GM12878 (cell line): ENCODE measurements around the gene HTRA3.

Experiments
- ASH2L ChIP-seq: fragments of 300-600, 200-600 bp; sonication (generic); IDR thresholded peaks from 2 replicates; pipeline ENCODE4 v1.6.1; 2017; ENCODE audit warnings: low read depth, mild to moderate bottlenecking, borderline replicate concordance
- BACH1 ChIP-seq: fragments of 450-650 bp; IDR thresholded peaks from 2 replicates; pipeline ENCODE4 v1.6.1; 2017; ENCODE audit warnings: mild to moderate bottlenecking, borderline replicate concordance
- CBX3 ChIP-seq: fragments of 200-600 bp; sonication (generic); IDR thresholded peaks from 2 replicates; pipeline ENCODE4 v1.6.1; 2016; ENCODE audit warnings: low read depth, borderline replicate concordance
- EP300 ChIP-seq, 2 experiments: fragments of 150-350 bp in 1 of 2; IDR thresholded peaks; 2 replicates each; pipeline ENCODE4 v1.6.1; 2011 to 2012; ENCODE audit warnings: low read depth in 2 of 2, low read length in 2 of 2, borderline replicate concordance in 1 of 2, improper control_type of control experiment in 1 of 2, inconsistent platforms in 1 of 2; ENCODE audit not compliant: control insufficient read depth in 1 of 2
- ETV6 ChIP-seq, 2 experiments: fragments of 450-650 bp in 1 of 2; IDR thresholded peaks in 1 of 2; conservative IDR thresholded peaks in 1 of 2; 2 replicates each; pipeline ENCODE4 v1.6.1; 2014; ENCODE audit warnings: antibody characterized with exemption in 1 of 2, borderline replicate concordance in 1 of 2, low read depth in 1 of 2, mild to moderate bottlenecking in 1 of 2, moderate library complexity in 1 of 2
- EZH2 ChIP-seq: IDR thresholded peaks from 2 replicates; pipeline ENCODE4 v1.6.1; 2012; ENCODE audit warnings: low read depth, mild to moderate bottlenecking, control low read depth, inconsistent platforms, low read length, borderline replicate concordance; ENCODE audit not compliant: control insufficient read depth
- FOXK2 ChIP-seq: fragments of 450-650 bp; IDR thresholded peaks from 2 replicates; pipeline ENCODE4 v1.6.1; 2017; ENCODE audit warnings: mild to moderate bottlenecking, moderate library complexity
- FOXM1 ChIP-seq: IDR thresholded peaks from 2 replicates; pipeline ENCODE4 v1.6.1; 2012; ENCODE audit warnings: low read depth, mild to moderate bottlenecking, inconsistent platforms, low read length, moderate library complexity
- RFX5 ChIP-seq: IDR thresholded peaks from 2 replicates; pipeline ENCODE4 v1.6.1; 2011; ENCODE audit warnings: low read depth, low read length, improper control_type of control experiment
- YY1 ChIP-seq: IDR thresholded peaks from 2 replicates; pipeline ENCODE4 v1.6.1; 2011; ENCODE audit warnings: low read depth, mild to moderate bottlenecking, low read length
- TF ChIP-seq, protein P1 (sequence below): IDR thresholded peaks from 2 replicates; pipeline ENCODE4 v1.6.1; 2012; ENCODE audit warnings: low read depth, low read length, improper control_type of control experiment
- TF ChIP-seq, protein P2 (sequence below): IDR thresholded peaks from 2 replicates; pipeline ENCODE4 v1.6.1; 2011; ENCODE audit warnings: low read depth, mild to moderate bottlenecking, low read length, moderate library complexity, borderline replicate concordance; ENCODE audit errors: extremely low read depth
- TF ChIP-seq, protein P3 (sequence below), 3 experiments: IDR thresholded peaks in 2 of 3; conservative IDR thresholded peaks in 1 of 3; 2 replicates each; pipeline ENCODE4 v1.5.1; 2011; ENCODE audit warnings: low read depth in 3 of 3, low read length in 3 of 3, mild to moderate bottlenecking in 3 of 3, control low read depth in 2 of 3, moderate library complexity in 2 of 3, inconsistent platforms in 1 of 3, mixed read lengths in 1 of 3; ENCODE audit not compliant: control insufficient read depth in 2 of 3, insufficient read depth in 1 of 3; ENCODE audit errors: extremely low read depth in 1 of 3
- TF ChIP-seq, protein P4 (sequence below): fragments of 450-650 bp; IDR thresholded peaks from 2 replicates; pipeline ENCODE4 v1.6.1; 2016; ENCODE audit warnings: mild to moderate bottlenecking

DNA sequence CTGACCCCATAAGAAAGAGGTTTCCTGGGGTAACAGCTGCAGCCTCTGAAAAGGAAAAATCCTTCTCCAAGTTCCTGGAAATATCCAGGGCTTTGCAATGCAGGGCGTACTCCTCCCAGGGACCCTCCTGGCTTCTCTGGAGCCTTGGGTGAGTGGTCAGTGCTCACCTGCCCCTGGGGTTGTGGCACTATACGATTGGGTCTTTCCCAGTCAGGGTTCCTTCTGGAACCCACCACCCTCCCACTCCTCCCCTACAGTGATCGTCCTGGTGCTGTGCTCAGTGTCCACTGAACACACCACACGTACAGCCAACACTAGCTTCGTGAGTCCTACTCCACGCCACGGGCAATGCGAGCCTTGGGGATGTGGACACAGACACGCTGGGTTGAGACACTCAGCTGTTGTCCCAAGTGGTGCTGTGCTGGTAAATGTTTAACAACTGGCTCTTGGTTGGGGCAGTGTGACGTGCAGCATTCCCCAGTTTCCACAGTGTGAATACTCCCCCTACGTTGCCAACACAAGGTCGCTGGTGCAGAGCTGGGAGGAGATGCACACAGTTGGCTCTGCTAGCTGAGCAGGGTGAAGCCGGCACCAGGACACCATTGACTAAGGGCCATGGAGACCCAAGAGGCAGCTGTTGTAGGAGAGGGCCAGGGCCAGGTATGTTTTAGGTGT is 65.4 kb downstream of the HTRA3 start:
- TF ChIP-seq EP300 (IDR thresholded peaks at IDR 0.05; ENCODE audit: borderline replicate concordance in 1 of 2, control insufficient read depth in 1 of 2, low read depth in 2 of 2, low read length in 2 of 2) (no peak), FOXM1 (no peak), ASH2L (no peak), EZH2 (no peak), BACH1 (no peak), ETV6 (conservative IDR thresholded peaks at IDR 0.05 in 1 of 2, IDR thresholded peaks at IDR 0.05 in 1 of 2; ENCODE audit: borderline replicate concordance in 1 of 2, low read depth in 1 of 2) (no peak), YY1 (no peak), CBX3 (no peak), FOXK2 (no peak), RFX5 (no peak)
- TF ChIP-seq, protein P1, sequence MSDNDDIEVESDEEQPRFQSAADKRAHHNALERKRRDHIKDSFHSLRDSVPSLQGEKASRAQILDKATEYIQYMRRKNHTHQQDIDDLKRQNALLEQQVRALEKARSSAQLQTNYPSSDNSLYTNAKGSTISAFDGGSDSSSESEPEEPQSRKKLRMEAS, result no peak
- TF ChIP-seq, protein P2, sequence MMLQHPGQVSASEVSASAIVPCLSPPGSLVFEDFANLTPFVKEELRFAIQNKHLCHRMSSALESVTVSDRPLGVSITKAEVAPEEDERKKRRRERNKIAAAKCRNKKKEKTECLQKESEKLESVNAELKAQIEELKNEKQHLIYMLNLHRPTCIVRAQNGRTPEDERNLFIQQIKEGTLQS, result no peak
- TF ChIP-seq, protein P3, sequence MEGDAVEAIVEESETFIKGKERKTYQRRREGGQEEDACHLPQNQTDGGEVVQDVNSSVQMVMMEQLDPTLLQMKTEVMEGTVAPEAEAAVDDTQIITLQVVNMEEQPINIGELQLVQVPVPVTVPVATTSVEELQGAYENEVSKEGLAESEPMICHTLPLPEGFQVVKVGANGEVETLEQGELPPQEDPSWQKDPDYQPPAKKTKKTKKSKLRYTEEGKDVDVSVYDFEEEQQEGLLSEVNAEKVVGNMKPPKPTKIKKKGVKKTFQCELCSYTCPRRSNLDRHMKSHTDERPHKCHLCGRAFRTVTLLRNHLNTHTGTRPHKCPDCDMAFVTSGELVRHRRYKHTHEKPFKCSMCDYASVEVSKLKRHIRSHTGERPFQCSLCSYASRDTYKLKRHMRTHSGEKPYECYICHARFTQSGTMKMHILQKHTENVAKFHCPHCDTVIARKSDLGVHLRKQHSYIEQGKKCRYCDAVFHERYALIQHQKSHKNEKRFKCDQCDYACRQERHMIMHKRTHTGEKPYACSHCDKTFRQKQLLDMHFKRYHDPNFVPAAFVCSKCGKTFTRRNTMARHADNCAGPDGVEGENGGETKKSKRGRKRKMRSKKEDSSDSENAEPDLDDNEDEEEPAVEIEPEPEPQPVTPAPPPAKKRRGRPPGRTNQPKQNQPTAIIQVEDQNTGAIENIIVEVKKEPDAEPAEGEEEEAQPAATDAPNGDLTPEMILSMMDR (IDR thresholded peaks at IDR 0.05 in 2 of 3, conservative IDR thresholded peaks at IDR 0.05 in 1 of 3; ENCODE audit: control insufficient read depth in 2 of 3, extremely low read depth in 1 of 3, insufficient read depth in 1 of 3, low read depth in 3 of 3, low read length in 3 of 3), result no peak
- TF ChIP-seq, protein P4, sequence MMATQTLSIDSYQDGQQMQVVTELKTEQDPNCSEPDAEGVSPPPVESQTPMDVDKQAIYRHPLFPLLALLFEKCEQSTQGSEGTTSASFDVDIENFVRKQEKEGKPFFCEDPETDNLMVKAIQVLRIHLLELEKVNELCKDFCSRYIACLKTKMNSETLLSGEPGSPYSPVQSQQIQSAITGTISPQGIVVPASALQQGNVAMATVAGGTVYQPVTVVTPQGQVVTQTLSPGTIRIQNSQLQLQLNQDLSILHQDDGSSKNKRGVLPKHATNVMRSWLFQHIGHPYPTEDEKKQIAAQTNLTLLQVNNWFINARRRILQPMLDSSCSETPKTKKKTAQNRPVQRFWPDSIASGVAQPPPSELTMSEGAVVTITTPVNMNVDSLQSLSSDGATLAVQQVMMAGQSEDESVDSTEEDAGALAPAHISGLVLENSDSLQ, result no peak
